ENCODE data around the gene KIAA0753. TPM values are rescaled to one million over a fixed set of nuclear protein-coding genes. Genes with fewer than 3 reads are reported as not detected.

Gene KIAA0753
- total and polyA plus RNA-seq, 2 of the 13 experiments (the other 11 are each of a cell fraction or from before 2014, with no cell fraction given): 5.2 to 9.1 TPM

- TF ChIP-seq U2AF1 (optimal IDR thresholded peaks at IDR 0.05; ENCODE audit: low read depth, low read length): no peak
- 0 out of 2 replicates have a peak, but pooled peaks have one; percentile 59 for TF ChIP-seq ZFP37 (CRISPR knock-in tag; IDR thresholded peaks at IDR 0.05; ENCODE audit: borderline replicate concordance)
- peak; percentile 91 for TF ChIP-seq RFX1 (IDR thresholded peaks at IDR 0.05)
- no peak for TF ChIP-seq ZNF12 (CRISPR knock-in tag; IDR thresholded peaks at IDR 0.05)
- TF ChIP-seq NONO (IDR thresholded peaks at IDR 0.05): no peak
- no peak for TF ChIP-seq NONO (CRISPR knock-in tag; conservative IDR thresholded peaks at IDR 0.05)
- TF ChIP-seq NFE2L2 (IDR thresholded peaks at IDR 0.05; ENCODE audit: low read length): no peak
- TF ChIP-seq ZNF143 (CRISPR knock-in tag; IDR thresholded peaks at IDR 0.05): peak; percentile 90
- peak; percentile 94; the same call in 1 of the 2 replicates for TF ChIP-seq SIN3A (IDR thresholded peaks at IDR 0.05; ENCODE audit: borderline replicate concordance, low read depth, low read length)
- TF ChIP-seq RARA (CRISPR knock-in tag; IDR thresholded peaks at IDR 0.05): no peak
- TF ChIP-seq ZNF441 (CRISPR knock-in tag; IDR thresholded peaks at IDR 0.05; ENCODE audit: borderline replicate concordance): peak; percentile 74; the same call in 1 of the 2 replicates
- TF ChIP-seq ATF6 (CRISPR knock-in tag; conservative IDR thresholded peaks at IDR 0.05): no peak
- TF ChIP-seq RXRB (CRISPR knock-in tag; IDR thresholded peaks at IDR 0.05; ENCODE audit: borderline replicate concordance): peak; percentile 42
- TF ChIP-seq RFX3 (CRISPR knock-in tag; IDR thresholded peaks at IDR 0.05): peak; percentile 83
- TF ChIP-seq ZNF431 (CRISPR knock-in tag; IDR thresholded peaks at IDR 0.05; ENCODE audit: borderline replicate concordance, low read depth): 0 out of 2 replicates have a peak, but pooled peaks have one; percentile 4
- TF ChIP-seq ZNF24 (IDR thresholded peaks at IDR 0.05): no peak
- peak; percentile 18 for TF ChIP-seq TEAD3 (CRISPR knock-in tag; optimal IDR thresholded peaks at IDR 0.05; ENCODE audit: borderline replicate concordance)
- TF ChIP-seq IRF1 (CRISPR knock-in tag; IDR thresholded peaks at IDR 0.05; ENCODE audit: low read depth): no peak
- no peak for TF ChIP-seq MYNN (CRISPR knock-in tag; IDR thresholded peaks at IDR 0.05; ENCODE audit: low read depth)
- TF ChIP-seq ZSCAN25 (CRISPR knock-in tag; IDR thresholded peaks at IDR 0.05): 0 out of 2 replicates have a peak, but pooled peaks have one; percentile 8
- peak; percentile 27; the same call in 1 of the 2 replicates for TF ChIP-seq ARID5B (CRISPR knock-in tag; IDR thresholded peaks at IDR 0.05)
- TF ChIP-seq NRL (CRISPR knock-in tag; IDR thresholded peaks at IDR 0.05; ENCODE audit: borderline replicate concordance): no peak
- peak; percentile 80 for TF ChIP-seq CREB1 (IDR thresholded peaks at IDR 0.05)
- peak; percentile 71 for TF ChIP-seq CREB1 (CRISPR knock-in tag; IDR thresholded peaks at IDR 0.05)
- TF ChIP-seq ZNF850 (CRISPR knock-in tag; conservative IDR thresholded peaks at IDR 0.05): no peak
- peak; percentile 29; the same call in 1 of the 2 replicates for TF ChIP-seq SUZ12 (IDR thresholded peaks at IDR 0.05; ENCODE audit: low read depth, low read length)
These were observed 10.9 kb upstream of the KIAA0753 start, which contains the start of the genes C17orf100 and MED31 (continued) for GRCh38 chr17:6651354-6651918.
